Measurements from ENCODE around the gene CRACDL.

- TF ChIP-seq CTCF (IDR thresholded peaks at IDR 0.05): no peak
- TF ChIP-seq POLR2A (IDR thresholded peaks at IDR 0.05): no peak
Observed at GRCh38 chr2:98940102-98940501, 4.1 kb upstream of the CRACDL start.
